ENCODE results near the gene ATP6AP1.
"Not testable (repeated sequence)": the region's sequence is repeated elsewhere in the genome, so short reads cannot be mapped to it uniquely, and the experiment has no call there.

DNA sequence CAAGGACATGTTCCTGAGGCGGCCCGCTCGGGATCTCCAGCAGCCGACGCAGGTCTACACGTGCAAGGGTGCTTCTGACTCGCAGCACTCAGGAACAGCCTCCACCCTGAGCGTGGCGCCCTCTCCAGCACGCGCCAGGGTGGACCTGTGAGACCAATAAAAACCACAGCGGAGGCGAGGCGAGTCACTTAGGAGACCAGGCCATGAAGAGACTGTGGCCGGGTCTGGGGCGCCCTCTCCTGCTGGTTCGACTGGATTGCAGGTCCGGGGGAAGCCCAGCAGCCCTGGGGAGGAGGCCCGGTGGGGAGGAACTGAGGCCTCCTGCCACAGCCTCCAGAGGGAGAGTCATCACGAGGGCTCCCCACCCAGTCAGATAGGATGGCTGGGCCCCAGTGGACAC is 40.4 kb upstream of the ATP6AP1 start:
- not testable (repeated sequence) for TF ChIP-seq CTCF (IDR thresholded peaks at IDR 0.05; ENCODE audit: low read depth, low read length); POLR2A (IDR thresholded peaks at IDR 0.05; ENCODE audit: extremely low read depth, insufficient read length); MYC (IDR thresholded peaks at IDR 0.05; ENCODE audit: low read depth, low read length); MAX (IDR thresholded peaks at IDR 0.05; ENCODE audit: low read depth, low read length)
